ENCODE results near the gene SLC7A11.

DNA sequence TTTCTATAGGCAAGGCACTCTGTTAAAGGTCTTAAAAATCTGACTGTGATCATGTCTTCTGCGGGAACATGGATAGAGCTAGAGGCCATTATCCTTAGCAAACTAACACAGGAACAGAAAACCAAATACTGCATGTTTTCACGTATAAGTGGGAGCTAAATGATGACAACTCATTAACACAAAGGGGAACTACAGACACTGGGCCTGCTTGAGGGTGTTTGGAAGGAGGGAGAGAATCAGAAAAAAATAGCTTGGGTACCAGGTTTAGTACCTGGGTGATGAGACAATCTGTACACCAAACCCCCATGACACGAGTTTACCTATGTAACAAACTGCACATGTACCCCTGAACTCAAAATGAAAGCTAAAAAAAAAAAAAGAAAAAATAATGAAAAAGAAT is 12.1 kb downstream of the SLC7A11 start:
- TF ChIP-seq, protein P1, sequence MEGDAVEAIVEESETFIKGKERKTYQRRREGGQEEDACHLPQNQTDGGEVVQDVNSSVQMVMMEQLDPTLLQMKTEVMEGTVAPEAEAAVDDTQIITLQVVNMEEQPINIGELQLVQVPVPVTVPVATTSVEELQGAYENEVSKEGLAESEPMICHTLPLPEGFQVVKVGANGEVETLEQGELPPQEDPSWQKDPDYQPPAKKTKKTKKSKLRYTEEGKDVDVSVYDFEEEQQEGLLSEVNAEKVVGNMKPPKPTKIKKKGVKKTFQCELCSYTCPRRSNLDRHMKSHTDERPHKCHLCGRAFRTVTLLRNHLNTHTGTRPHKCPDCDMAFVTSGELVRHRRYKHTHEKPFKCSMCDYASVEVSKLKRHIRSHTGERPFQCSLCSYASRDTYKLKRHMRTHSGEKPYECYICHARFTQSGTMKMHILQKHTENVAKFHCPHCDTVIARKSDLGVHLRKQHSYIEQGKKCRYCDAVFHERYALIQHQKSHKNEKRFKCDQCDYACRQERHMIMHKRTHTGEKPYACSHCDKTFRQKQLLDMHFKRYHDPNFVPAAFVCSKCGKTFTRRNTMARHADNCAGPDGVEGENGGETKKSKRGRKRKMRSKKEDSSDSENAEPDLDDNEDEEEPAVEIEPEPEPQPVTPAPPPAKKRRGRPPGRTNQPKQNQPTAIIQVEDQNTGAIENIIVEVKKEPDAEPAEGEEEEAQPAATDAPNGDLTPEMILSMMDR (IDR thresholded peaks at IDR 0.05; ENCODE audit: insufficient read depth, low read length): no peak
- TF ChIP-seq POLR2AphosphoS5 (IDR thresholded peaks at IDR 0.05; ENCODE audit: low read depth) (no peak), GABPA (IDR thresholded peaks at IDR 0.05; ENCODE audit: low read depth) (no peak)

Measured in HL-60 (cell line).